HepG2 (cell line): ENCODE data around the gene PLXDC2. TPM values are rescaled to one million over a fixed set of nuclear protein-coding genes. Genes with fewer than 3 reads are reported as not detected.

ENCODE experiments used
- ATAC-seq: fragments of 200-7000 bp; cut with Tn5 transposase; 3 replicates; pipeline ENCODE4 v1.9.1; 2020; ENCODE audit warnings: mild to moderate bottlenecking, moderate library complexity
- BruUV-seq: library from RNA; stranded (reverse); fragments of 400-500 nt; replicated peaks from 2 replicates; lab custom pipeline; 2021; lab: Mats Ljungman, UMichigan
- CTCF ChIA-PET: fragments of 300-600 bp; formaldehyde crosslinking; extraction: SDS; loops from one replicate; lab custom pipeline; 2021; ENCODE audit warnings: low total read pairs, inconsistent platforms, low intra/inter-chr PET ratio; lab: Yijun Ruan, JAX
- POLR2A ChIA-PET: fragments of 350-600 bp; sonication (Branson Sonifier 250); formaldehyde crosslinking; loops from one replicate; lab custom pipeline; 2020; ENCODE audit warnings: antibody characterized with exemption, inconsistent platforms; lab: Yijun Ruan, JAX
- DNase-seq: peaks from one replicate; pipeline ENCODE4 v3.0.0-alpha.2; 2015; ENCODE audit warnings: low spot score
- FAIRE-seq: peaks from 3 replicates; lab custom pipeline; 2011; peaks lifted over from hg19 to GRCh38; lab: Jason Lieb, UNC
- H2AFZ ChIP-seq: one replicate; pipeline ENCODE4 v1.6.1; 2011; ENCODE audit warnings: low read length, inconsistent platforms
- H3K27ac ChIP-seq: fragments of 300-600 bp; 3 replicates; pipeline ENCODE4 v1.8.0; 2011; ENCODE audit warnings: mixed run types, mild to moderate bottlenecking, mixed read lengths, low read length, inconsistent platforms; ENCODE audit not compliant: insufficient read depth; ENCODE audit errors: extremely low read length
- H3K27me3 ChIP-seq, 2 experiments: fragments of 200-600 bp in 1 of 2; 2 replicates in 1 of 2; 3 replicates in 1 of 2; pipeline versions ENCODE4 v1.6.0 to v1.8.0; 2011; ENCODE audit warnings: low read length in 2 of 2, mild to moderate bottlenecking in 2 of 2, moderate library complexity in 2 of 2, inconsistent platforms in 1 of 2; ENCODE audit not compliant: insufficient read depth in 2 of 2, control insufficient read depth in 1 of 2
- H3K36me3 ChIP-seq, 2 experiments: fragments of 200-600 bp in 1 of 2; replicated peaks in 1 of 2; 2 replicates in 1 of 2; 3 replicates in 1 of 2; pipeline versions ENCODE4 v1.5.1 to v1.8.0; 2011; ENCODE audit warnings: low read length in 2 of 2, inconsistent platforms in 1 of 2; ENCODE audit not compliant: insufficient read depth in 2 of 2, control insufficient read depth in 1 of 2
- H3K4me1 ChIP-seq: 2 replicates; pipeline ENCODE4 v1.5.1; 2012; ENCODE audit warnings: low read length, inconsistent platforms; ENCODE audit not compliant: insufficient read depth
- H3K4me2 ChIP-seq: 2 replicates; pipeline ENCODE4 v1.6.0; 2011; ENCODE audit warnings: low read depth, low read length, inconsistent platforms
- H3K4me3 ChIP-seq, 3 experiments: fragments of 200-600 bp in 1 of 3; sonication (generic), shearing (Covaris generic) in 1 of 3; replicated peaks in 1 of 3; 2 replicates each; pipeline ENCODE4 v1.5.1; 2011 to 2016; ENCODE audit warnings: low read length in 3 of 3, inconsistent platforms in 2 of 3, low read depth in 2 of 3, mild to moderate bottlenecking in 2 of 3, control low read depth in 1 of 3, mixed read lengths in 1 of 3; ENCODE audit not compliant: insufficient read depth in 1 of 3
- H3K79me2 ChIP-seq: one replicate; pipeline ENCODE4 v1.6.1; 2011; ENCODE audit warnings: low read length, inconsistent platforms; ENCODE audit not compliant: insufficient read depth
- H3K9ac ChIP-seq: 2 replicates; pipeline ENCODE4 v1.6.0; 2011; ENCODE audit warnings: mild to moderate bottlenecking, low read depth, low read length, inconsistent platforms; ENCODE audit not compliant: insufficient read depth
- H3K9me3 ChIP-seq: 2 replicates; pipeline ENCODE4 v1.5.1; 2012; ENCODE audit warnings: mild to moderate bottlenecking, low read length
- H4K20me1 ChIP-seq: 2 replicates; pipeline ENCODE4 v1.6.0; 2011; ENCODE audit warnings: inconsistent platforms, mild to moderate bottlenecking, low read length, moderate library complexity; ENCODE audit not compliant: insufficient read depth
- DNMT3B ChIP-seq: conservative IDR thresholded peaks from 2 replicates; pipeline ENCODE4 v1.6.1; 2016; ENCODE audit warnings: missing biosample characterization, control low read depth
- EHMT2 ChIP-seq: fragments of 200-600 bp; sonication (generic); IDR thresholded peaks from 2 replicates; pipeline ENCODE4 v1.7.0; 2017; ENCODE audit warnings: antibody characterized with exemption, low read depth, low read length, borderline replicate concordance
- ETV6 ChIP-seq: sonication (generic); formaldehyde crosslinking; conservative IDR thresholded peaks from 2 replicates; pipeline ENCODE4 v1.4.0; 2020; ENCODE audit warnings: missing genetic modification reagents
- FOXC1 ChIP-seq: sonication (generic); formaldehyde crosslinking; IDR thresholded peaks from 2 replicates; pipeline ENCODE4 v1.8.0; 2022; ENCODE audit warnings: mild to moderate bottlenecking, missing genetic modification reagents, borderline replicate concordance
- GATAD2A ChIP-seq: IDR thresholded peaks from 2 replicates; pipeline ENCODE4 v1.6.1; 2016
- GTF2F1 ChIP-seq: fragments of 150-350 bp; IDR thresholded peaks from 2 replicates; pipeline ENCODE4 v1.6.1; 2014; ENCODE audit warnings: low read length
- HOXA3 ChIP-seq: sonication (generic); formaldehyde crosslinking; IDR thresholded peaks from 2 replicates; pipeline ENCODE4 v1.5.0; 2020; ENCODE audit warnings: missing genetic modification reagents
- KAT7 ChIP-seq: IDR thresholded peaks from 2 replicates; pipeline ENCODE4 v1.6.1; 2018; ENCODE audit warnings: borderline replicate concordance, missing compliant biosample characterization
- MTA1 ChIP-seq: sonication (generic); formaldehyde crosslinking; IDR thresholded peaks from 2 replicates; pipeline ENCODE4 v1.4.0; 2020; ENCODE audit warnings: missing genetic modification reagents, mild to moderate bottlenecking, borderline replicate concordance
- NFYC ChIP-seq: IDR thresholded peaks from 2 replicates; pipeline ENCODE4 v1.6.1; 2016; ENCODE audit warnings: missing genetic modification reagents, missing compliant biosample characterization
- PRDM4 ChIP-seq: sonication (generic); formaldehyde crosslinking; IDR thresholded peaks from 2 replicates; pipeline ENCODE4 v1.9.0; 2021; ENCODE audit warnings: missing genetic modification reagents, borderline replicate concordance
- SAFB2 ChIP-seq: sonication (generic); formaldehyde crosslinking; IDR thresholded peaks from 2 replicates; pipeline ENCODE4 v1.5.1; 2020; ENCODE audit warnings: missing genetic modification reagents, low read depth, mild to moderate bottlenecking, borderline replicate concordance
- TEAD3 ChIP-seq: optimal IDR thresholded peaks from 2 replicates; pipeline ENCODE3; 2016; ENCODE audit warnings: borderline replicate concordance
- THYN1 ChIP-seq: sonication (generic); formaldehyde crosslinking; IDR thresholded peaks from 2 replicates; pipeline ENCODE4 v1.8.1; 2023; ENCODE audit warnings: low read depth, mild to moderate bottlenecking, moderate library complexity, missing genetic modification reagents, borderline replicate concordance
- XRCC5 ChIP-seq: fragments of 200-400 bp; formaldehyde crosslinking; optimal IDR thresholded peaks from 2 replicates; pipeline ENCODE3; 2017; ENCODE audit warnings: mild to moderate bottlenecking, low read length
- ZNF777 ChIP-seq: sonication (generic); formaldehyde crosslinking; IDR thresholded peaks from 2 replicates; pipeline ENCODE4 v1.4.0; 2020; ENCODE audit warnings: missing genetic modification reagents
- ZSCAN9 ChIP-seq: IDR thresholded peaks from 2 replicates; pipeline ENCODE4 v1.6.1; 2016; ENCODE audit warnings: borderline replicate concordance
- WGBS: methylation state at CpG from one replicate; pipeline ENCODE4 v1.1.6; 2017; ENCODE audit warnings: low lambda C conversion rate; 5-methylcytosine and 5-hydroxymethylcytosine counted together
- in situ Hi-C: cut with HindIII; loops from 2 replicates; pipeline ENCODE4 v1.10.0; 2017; ENCODE audit warnings: low pct_unique_long_range_greater_than_20kb; ENCODE audit not compliant: extremely low pct_ligation_motif_present
- intact Hi-C: fragments of 100-400 bp; cut with micrococcal nuclease; formaldehyde crosslinking; loops from one replicate; pipeline ENCODE4 v1.10.0; 2022; ENCODE audit not compliant: unreplicated experiment
- polyA plus RNA-seq, 8 experiments: library from polyadenylated mRNA; depleted of rRNA in 3 of 8; stranded (reverse) in 7 of 8; unstranded in 1 of 8; fragments of >200 nt; fragmentation: Illumina TruSeq in 4 of 8; extraction: Trizol in 4 of 8; gene quantifications; 2 replicates each; pipeline versions ENCODE4 v1.2.1 to v1.2.3, GENCODE V29; 2011 to 2016; ENCODE audit warnings: low read depth in 4 of 8, missing spikeins in 1 of 8, mixed read lengths in 1 of 8; ENCODE audit not compliant: insufficient read depth in 1 of 8
- total RNA-seq, 5 experiments: library from RNA; depleted of rRNA; stranded (reverse); fragments of >200 nt; fragmentation: Illumina TruSeq; extraction: Trizol; gene quantifications; 2 replicates each; pipeline ENCODE4 v1.2.3, GENCODE V29; 2016; ENCODE audit warnings: low read depth in 1 of 5

The PLXDC2 gene
- total and polyA plus RNA-seq, 2 of the 13 experiments (the other 11 are each of a cell fraction or from before 2014, with no cell fraction given): 2.1 to 2.4 TPM

- Histone ChIP-seq H3K79me2 (no peaks in the 10 kb centered on the region), H3K4me2 (no peak overlapping the region), H3K9ac (no peak overlapping the region), H3K36me3 (no peaks in the 10 kb centered on the region), H3K27ac (no peak overlapping the region), H2AFZ (no peak overlapping the region), H3K4me1 (no peaks in the 10 kb centered on the region), H4K20me1 (no peaks in the 10 kb centered on the region), H3K27me3 (no peaks in the 10 kb centered on the region), H3K9me3 (no peaks in the 10 kb centered on the region), H3K4me3 (no peak overlapping the region)
- POLR2A ChIA-PET: no interaction called here
- CTCF ChIA-PET: no interaction called here
- 30% methylated on average over 4 of the region's 4 CpGs for WGBS
- TF ChIP-seq XRCC5 (no peak), THYN1 (CRISPR knock-in tag) (no peak), FOXC1 (CRISPR knock-in tag) (no peak), NFYC (CRISPR knock-in tag) (no peak), GATAD2A (CRISPR knock-in tag) (no peak), HOXA3 (CRISPR knock-in tag) (no peak), ETV6 (CRISPR knock-in tag) (no peak), TEAD3 (CRISPR knock-in tag) (no peak), SAFB2 (no peak), EHMT2 (no peak), ZNF777 (CRISPR knock-in tag) (no peak), KAT7 (CRISPR knock-in tag) (no peak), MTA1 (no peak), GTF2F1 (no peak), PRDM4 (CRISPR knock-in tag) (no peak), ZSCAN9 (no peak), DNMT3B (no peak)
- FAIRE-seq (no peak), DNase-seq (no peak), ATAC-seq (no peak)
- in situ Hi-C loops (no loop called here), intact Hi-C loops (no loop called here)
- no TSS peak for BruUV-seq
Measured at GRCh38 chr10:19839552-19839951, 23.3 kb downstream of the PLXDC2 start.
